ENCODE results near the gene FAM149B1. TPM values are rescaled to one million over a fixed set of nuclear protein-coding genes. Genes with fewer than 3 reads are reported as not detected.
A peak's percentile ranks its signal among the peaks of the same experiment; 100 is the strongest.

The FAM149B1 gene
- total RNA-seq, 1 experiment from 2014 or later, result 10.9 TPM

DNA sequence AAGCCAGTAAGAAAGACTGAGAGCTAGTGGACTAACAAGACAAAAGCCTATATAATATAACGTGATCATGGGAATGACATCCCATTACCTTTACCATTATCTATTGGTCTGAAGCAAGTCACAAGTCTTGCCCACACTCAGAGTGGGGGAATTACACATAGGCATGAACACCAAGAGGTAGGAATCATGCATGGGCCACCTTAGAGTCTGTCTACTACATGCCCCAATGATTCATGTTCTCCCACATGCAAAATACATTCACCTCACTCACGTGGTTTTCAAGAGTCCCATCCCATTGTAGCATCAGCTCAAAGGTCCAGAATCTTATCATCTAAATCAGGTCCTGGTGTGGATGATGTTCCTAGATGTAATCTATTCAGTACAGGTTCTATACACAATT is 49.7 kb downstream of the FAM149B1 start:
- Histone ChIP-seq H3K36me3 (ENCODE audit: insufficient read depth, low read length, poor library complexity, severe bottlenecking) (peaks cover 9% of the 10 kb centered on the region), H3K27me3 (replicated peaks; ENCODE audit: insufficient read depth, low read depth, low read length, poor library complexity) (no peaks in the 10 kb centered on the region), H3K4me1 (ENCODE audit: insufficient read depth, low read length, poor library complexity, severe bottlenecking) (no peaks in the 10 kb centered on the region), H3K27ac (ENCODE audit: low read depth, low read length, poor library complexity, severe bottlenecking) (no peak overlapping the region), H3K4me3 (ENCODE audit: low read depth, low read length, poor library complexity, severe bottlenecking) (no peak overlapping the region), H3K9me3 (ENCODE audit: low read depth, low read length, poor library complexity, severe bottlenecking) (no peaks in the 10 kb centered on the region)
- BruUV-seq (replicated peaks), result no TSS peak
- no peak for DNase-seq (ENCODE audit: low spot score)
- intact Hi-C loops (cut with micrococcal nuclease; ENCODE audit: unreplicated experiment), result no loop called here
- CTCF ChIA-PET, result no interaction called here
- POLR2A ChIA-PET (ENCODE audit: low non-redundant PET), result no interaction called here
- TF ChIP-seq, protein P1, sequence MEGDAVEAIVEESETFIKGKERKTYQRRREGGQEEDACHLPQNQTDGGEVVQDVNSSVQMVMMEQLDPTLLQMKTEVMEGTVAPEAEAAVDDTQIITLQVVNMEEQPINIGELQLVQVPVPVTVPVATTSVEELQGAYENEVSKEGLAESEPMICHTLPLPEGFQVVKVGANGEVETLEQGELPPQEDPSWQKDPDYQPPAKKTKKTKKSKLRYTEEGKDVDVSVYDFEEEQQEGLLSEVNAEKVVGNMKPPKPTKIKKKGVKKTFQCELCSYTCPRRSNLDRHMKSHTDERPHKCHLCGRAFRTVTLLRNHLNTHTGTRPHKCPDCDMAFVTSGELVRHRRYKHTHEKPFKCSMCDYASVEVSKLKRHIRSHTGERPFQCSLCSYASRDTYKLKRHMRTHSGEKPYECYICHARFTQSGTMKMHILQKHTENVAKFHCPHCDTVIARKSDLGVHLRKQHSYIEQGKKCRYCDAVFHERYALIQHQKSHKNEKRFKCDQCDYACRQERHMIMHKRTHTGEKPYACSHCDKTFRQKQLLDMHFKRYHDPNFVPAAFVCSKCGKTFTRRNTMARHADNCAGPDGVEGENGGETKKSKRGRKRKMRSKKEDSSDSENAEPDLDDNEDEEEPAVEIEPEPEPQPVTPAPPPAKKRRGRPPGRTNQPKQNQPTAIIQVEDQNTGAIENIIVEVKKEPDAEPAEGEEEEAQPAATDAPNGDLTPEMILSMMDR (conservative IDR thresholded peaks at IDR 0.05; ENCODE audit: low read depth, low read length), result no peak
- TF ChIP-seq EZH2 (IDR thresholded peaks at IDR 0.05; ENCODE audit: borderline replicate concordance, low read depth, low read length, poor library complexity, severe bottlenecking), result no peak

DNA sequence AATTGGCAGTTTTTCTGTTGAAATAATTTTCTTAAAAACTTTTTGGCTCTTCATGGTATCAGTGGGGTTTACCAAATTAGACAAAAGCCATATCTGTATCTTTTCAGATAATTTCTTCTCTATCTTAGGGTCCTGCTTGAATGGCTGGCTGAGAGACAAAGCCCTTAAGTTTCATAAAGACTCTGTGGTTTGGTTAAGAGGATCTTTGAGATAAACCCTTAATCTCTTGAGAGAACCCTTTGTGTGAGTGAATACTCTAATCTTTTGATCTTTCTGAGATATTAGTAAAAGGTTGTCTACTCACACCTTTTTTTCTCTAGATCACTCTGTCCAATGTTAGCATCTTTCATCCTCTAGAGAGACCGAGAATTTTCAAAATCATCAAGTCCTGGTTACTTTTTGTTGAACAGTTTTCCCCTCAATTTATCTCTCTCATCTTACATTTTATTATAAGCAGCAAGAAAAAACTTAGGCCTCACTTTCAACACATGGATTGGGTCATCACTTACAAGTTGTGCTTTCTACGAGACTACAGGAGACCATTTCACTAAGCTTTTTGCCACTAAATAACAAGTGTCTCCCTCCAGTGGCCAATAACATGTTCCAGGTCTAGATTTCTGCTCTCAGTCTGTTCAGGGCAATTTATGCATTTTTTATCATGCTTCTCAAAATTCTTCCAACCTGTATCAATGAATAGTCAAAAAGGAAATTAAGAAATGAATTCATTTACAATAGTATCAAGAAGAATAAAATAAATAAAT is 50.7 kb downstream of the FAM149B1 start:
- Histone ChIP-seq H3K27ac (ENCODE audit: low read depth, low read length, poor library complexity, severe bottlenecking) (no peak overlapping the region), H3K4me3 (ENCODE audit: low read depth, low read length, poor library complexity, severe bottlenecking) (no peak overlapping the region), H3K27me3 (replicated peaks; ENCODE audit: insufficient read depth, low read depth, low read length, poor library complexity) (no peaks in the 10 kb centered on the region), H3K4me1 (ENCODE audit: insufficient read depth, low read length, poor library complexity, severe bottlenecking) (no peaks in the 10 kb centered on the region), H3K9me3 (ENCODE audit: low read depth, low read length, poor library complexity, severe bottlenecking) (no peaks in the 10 kb centered on the region), H3K36me3 (ENCODE audit: insufficient read depth, low read length, poor library complexity, severe bottlenecking) (peaks cover 9% of the 10 kb centered on the region)
- DNase-seq (ENCODE audit: low spot score), result peak; percentile 51
- no TSS peak for BruUV-seq (replicated peaks)
- no peak for TF ChIP-seq EZH2 (IDR thresholded peaks at IDR 0.05; ENCODE audit: borderline replicate concordance, low read depth, low read length, poor library complexity, severe bottlenecking)
- TF ChIP-seq, protein P1 (conservative IDR thresholded peaks at IDR 0.05; ENCODE audit: low read depth, low read length), result peak; percentile 73
- intact Hi-C loops (cut with micrococcal nuclease; ENCODE audit: unreplicated experiment), result no loop called here
- CTCF ChIA-PET, result interaction anchor here (0.6 kb wide), 1 partner anchor 333 kb away, joined by 4 read pairs; no protein-coding TSS in a partner anchor
- POLR2A ChIA-PET (ENCODE audit: low non-redundant PET), result interaction anchor here (0.5 kb wide), 1 partner anchor 123 kb away, joined by 7 read pairs; no protein-coding TSS in a partner anchor

DNA sequence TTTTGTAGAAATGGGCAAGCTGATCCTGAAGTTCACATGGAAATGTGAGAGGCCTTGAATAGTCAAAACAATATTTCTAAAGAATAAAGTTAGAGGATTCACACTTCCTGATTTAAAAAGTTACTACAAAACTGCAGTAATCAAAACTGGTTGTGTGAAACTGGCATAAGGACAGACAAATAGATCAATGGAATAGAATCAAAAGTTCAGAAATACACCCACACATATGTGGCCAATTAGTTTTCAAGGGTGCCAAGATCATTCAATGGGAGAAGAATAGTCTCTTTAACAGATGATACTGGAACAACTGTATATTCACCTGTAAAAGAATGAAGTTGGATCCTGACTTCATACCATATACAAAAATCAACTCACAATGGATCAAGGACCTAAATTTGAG is 51.5 kb downstream of the FAM149B1 start:
- DNase-seq (ENCODE audit: low spot score), result no peak
- no peak overlapping the region for H3K4me3 ChIP-seq (ENCODE audit: low read depth, low read length, poor library complexity, severe bottlenecking)
- ChIA-PET POLR2A (ENCODE audit: low non-redundant PET) (no interaction called here), CTCF (interaction anchor here (0.6 kb wide), 1 partner anchor 332 kb away, joined by 4 read pairs; no protein-coding TSS in a partner anchor)
- no peaks in the 10 kb centered on the region for H3K27me3 ChIP-seq (replicated peaks; ENCODE audit: insufficient read depth, low read depth, low read length, poor library complexity)
- H3K27ac ChIP-seq (ENCODE audit: low read depth, low read length, poor library complexity, severe bottlenecking), result no peak overlapping the region
- peaks cover 9% of the 10 kb centered on the region for H3K36me3 ChIP-seq (ENCODE audit: insufficient read depth, low read length, poor library complexity, severe bottlenecking)
- TF ChIP-seq, protein P1 (conservative IDR thresholded peaks at IDR 0.05; ENCODE audit: low read depth, low read length), result no peak
- no peak for TF ChIP-seq EZH2 (IDR thresholded peaks at IDR 0.05; ENCODE audit: borderline replicate concordance, low read depth, low read length, poor library complexity, severe bottlenecking)
- intact Hi-C loops (cut with micrococcal nuclease; ENCODE audit: unreplicated experiment), result no loop called here
- H3K9me3 ChIP-seq (ENCODE audit: low read depth, low read length, poor library complexity, severe bottlenecking), result no peaks in the 10 kb centered on the region
- H3K4me1 ChIP-seq (ENCODE audit: insufficient read depth, low read length, poor library complexity, severe bottlenecking), result no peaks in the 10 kb centered on the region
- BruUV-seq (replicated peaks), result no TSS peak
